C4-2B (cell line): ENCODE results near the gene NLRC3.

Source experiments
- ZFX ChIP-seq: fragments of 450-650 bp; IDR thresholded peaks from 2 replicates; pipeline ENCODE4 v1.6.1; 2017
- TF ChIP-seq, protein P1 (sequence below): fragments of 450-650 bp; conservative IDR thresholded peaks from 2 replicates; pipeline ENCODE4 v1.5.1; 2017; ENCODE audit warnings: mild to moderate bottlenecking

DNA sequence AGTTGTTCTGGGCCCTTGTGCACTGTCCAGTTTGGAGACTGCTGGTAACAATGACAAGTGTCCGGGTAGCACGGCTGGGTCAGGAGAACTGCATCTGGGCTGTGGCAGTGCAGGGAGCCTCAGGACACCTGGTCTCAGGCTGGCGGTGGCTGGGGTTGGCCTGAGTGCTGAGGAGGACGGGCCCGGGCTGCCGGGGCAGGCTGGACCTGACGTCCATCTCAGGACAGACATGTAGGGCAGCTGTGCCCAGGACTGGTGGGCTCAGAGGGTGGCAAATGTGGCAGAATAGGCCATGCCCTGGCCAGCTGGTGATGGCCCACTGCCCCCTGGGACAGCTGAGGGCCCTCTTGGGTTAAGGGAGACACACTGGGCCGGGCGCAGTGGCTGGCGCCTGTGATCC, 4.2 kb upstream of the NLRC3 start:
- TF ChIP-seq, protein P1, sequence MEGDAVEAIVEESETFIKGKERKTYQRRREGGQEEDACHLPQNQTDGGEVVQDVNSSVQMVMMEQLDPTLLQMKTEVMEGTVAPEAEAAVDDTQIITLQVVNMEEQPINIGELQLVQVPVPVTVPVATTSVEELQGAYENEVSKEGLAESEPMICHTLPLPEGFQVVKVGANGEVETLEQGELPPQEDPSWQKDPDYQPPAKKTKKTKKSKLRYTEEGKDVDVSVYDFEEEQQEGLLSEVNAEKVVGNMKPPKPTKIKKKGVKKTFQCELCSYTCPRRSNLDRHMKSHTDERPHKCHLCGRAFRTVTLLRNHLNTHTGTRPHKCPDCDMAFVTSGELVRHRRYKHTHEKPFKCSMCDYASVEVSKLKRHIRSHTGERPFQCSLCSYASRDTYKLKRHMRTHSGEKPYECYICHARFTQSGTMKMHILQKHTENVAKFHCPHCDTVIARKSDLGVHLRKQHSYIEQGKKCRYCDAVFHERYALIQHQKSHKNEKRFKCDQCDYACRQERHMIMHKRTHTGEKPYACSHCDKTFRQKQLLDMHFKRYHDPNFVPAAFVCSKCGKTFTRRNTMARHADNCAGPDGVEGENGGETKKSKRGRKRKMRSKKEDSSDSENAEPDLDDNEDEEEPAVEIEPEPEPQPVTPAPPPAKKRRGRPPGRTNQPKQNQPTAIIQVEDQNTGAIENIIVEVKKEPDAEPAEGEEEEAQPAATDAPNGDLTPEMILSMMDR: no peak
- no peak for TF ChIP-seq ZFX
